ENCODE data around the gene SLC2A9. TPM values are rescaled to one million over a fixed set of nuclear protein-coding genes. Genes with fewer than 3 reads are reported as not detected.

Gene SLC2A9
- polyA plus RNA-seq, 3 donors from 2014 or later = 1.4 to 2.3 TPM; not detected in 1

GRCh38 chr4:9944431-9945425, 76.6 kb downstream of the SLC2A9 start:
- peaks cover 0 to 2% (median 1%) of the 10 kb centered on the region in 3 donors for H3K27me3 Mint-ChIP-seq (ENCODE audit: low read depth in 3 of 3)
- no peaks in the 10 kb centered on the region for H3K4me1 Mint-ChIP-seq
- H3K27ac Mint-ChIP-seq = no peak overlapping the region
- no peaks in the 10 kb centered on the region for H3K36me3 Mint-ChIP-seq
- H3K9me3 Mint-ChIP-seq = no peaks in the 10 kb centered on the region
- H3K4me3 Mint-ChIP-seq = no peak overlapping the region
- DNase-seq = no peak

GRCh38 chr4:9943761-9944160, 77.5 kb downstream of the SLC2A9 start:
- no peak for DNase-seq
- Mint-ChIP-seq H3K4me3 (no peak overlapping the region), H3K36me3 (no peaks in the 10 kb centered on the region), H3K9me3 (no peaks in the 10 kb centered on the region), H3K27me3 (ENCODE audit: low read depth in 3 of 3) (peaks cover 0 to 1% (median 0%) of the 10 kb centered on the region in 3 donors), H3K4me1 (no peaks in the 10 kb centered on the region), H3K27ac (no peak overlapping the region)

- Mint-ChIP-seq H3K27ac (no peak overlapping the region), H3K27me3 (ENCODE audit: low read depth in 3 of 3) (peaks cover 0 to 1% (median 0%) of the 10 kb centered on the region in 3 donors), H3K9me3 (no peaks in the 10 kb centered on the region), H3K36me3 (no peaks in the 10 kb centered on the region), H3K4me3 (no peak overlapping the region), H3K4me1 (no peaks in the 10 kb centered on the region)
- DNase-seq = no peak
These were observed 78.2 kb downstream of the SLC2A9 start for GRCh38 chr4:9942921-9943600.

GRCh38 chr4:9942139-9942538, 79.2 kb downstream of the SLC2A9 start:
- H3K36me3 Mint-ChIP-seq = no peaks in the 10 kb centered on the region
- no peak overlapping the region for H3K4me3 Mint-ChIP-seq
- peaks cover 0 to 1% (median 0%) of the 10 kb centered on the region in 3 donors for H3K27me3 Mint-ChIP-seq (ENCODE audit: low read depth in 3 of 3)
- DNase-seq = no peak
- H3K27ac Mint-ChIP-seq = no peak overlapping the region
- no peaks in the 10 kb centered on the region for H3K4me1 Mint-ChIP-seq
- H3K9me3 Mint-ChIP-seq = no peaks in the 10 kb centered on the region

- H3K36me3 Mint-ChIP-seq = no peaks in the 10 kb centered on the region
- no peaks in the 10 kb centered on the region for H3K9me3 Mint-ChIP-seq
- H3K4me3 Mint-ChIP-seq = no peak overlapping the region
- H3K4me1 Mint-ChIP-seq = no peaks in the 10 kb centered on the region
- H3K27ac Mint-ChIP-seq = no peak overlapping the region
- H3K27me3 Mint-ChIP-seq (ENCODE audit: low read depth in 3 of 3) = peaks cover 0 to 1% (median 0%) of the 10 kb centered on the region in 3 donors
- no peak for DNase-seq
These were observed 81.3 kb downstream of the SLC2A9 start for GRCh38 chr4:9940041-9940440.

- no peak overlapping the region for H3K4me3 Mint-ChIP-seq
- H3K9me3 Mint-ChIP-seq = no peaks in the 10 kb centered on the region
- no peaks in the 10 kb centered on the region for H3K4me1 Mint-ChIP-seq
- no peaks in the 10 kb centered on the region for H3K36me3 Mint-ChIP-seq
- H3K27me3 Mint-ChIP-seq (ENCODE audit: low read depth in 3 of 3) = peaks cover 0 to 1% (median 0%) of the 10 kb centered on the region in 3 donors
- no peak for DNase-seq
- no peak overlapping the region for H3K27ac Mint-ChIP-seq
These were observed 82.4 kb downstream of the SLC2A9 start for GRCh38 chr4:9938933-9939332.

GRCh38 chr4:9937078-9937477, 84.2 kb downstream of the SLC2A9 start:
- no peak for DNase-seq
- Mint-ChIP-seq H3K36me3 (no peaks in the 10 kb centered on the region), H3K27ac (no peak overlapping the region), H3K4me1 (no peaks in the 10 kb centered on the region), H3K9me3 (no peaks in the 10 kb centered on the region), H3K4me3 (no peak overlapping the region), H3K27me3 (ENCODE audit: low read depth in 3 of 3) (peaks cover 0 to 1% (median 0%) of the 10 kb centered on the region in 3 donors)

GRCh38 chr4:9936129-9936644, 85.1 kb downstream of the SLC2A9 start:
- Mint-ChIP-seq H3K4me1 (no peaks in the 10 kb centered on the region), H3K27me3 (ENCODE audit: low read depth in 3 of 3) (peaks cover 0 to under 1% (median 0%) of the 10 kb centered on the region in 3 donors), H3K4me3 (no peak overlapping the region), H3K27ac (no peak overlapping the region), H3K36me3 (no peaks in the 10 kb centered on the region), H3K9me3 (no peaks in the 10 kb centered on the region)
- no peak for DNase-seq

- Mint-ChIP-seq H3K27ac (no peak overlapping the region), H3K4me1 (no peaks in the 10 kb centered on the region), H3K9me3 (no peaks in the 10 kb centered on the region), H3K27me3 (ENCODE audit: low read depth in 3 of 3) (no peaks in the 10 kb centered on the region), H3K4me3 (no peak overlapping the region), H3K36me3 (no peaks in the 10 kb centered on the region)
- no peak for DNase-seq
These were observed 87.3 kb downstream of the SLC2A9 start for GRCh38 chr4:9933956-9934355.

GRCh38 chr4:9933184-9933583, 88.1 kb downstream of the SLC2A9 start:
- H3K9me3 Mint-ChIP-seq = no peaks in the 10 kb centered on the region
- no peak overlapping the region for H3K27ac Mint-ChIP-seq
- DNase-seq = no peak
- no peaks in the 10 kb centered on the region for H3K4me1 Mint-ChIP-seq
- no peaks in the 10 kb centered on the region for H3K36me3 Mint-ChIP-seq
- no peak overlapping the region for H3K4me3 Mint-ChIP-seq
- H3K27me3 Mint-ChIP-seq (ENCODE audit: low read depth in 3 of 3) = no peaks in the 10 kb centered on the region

- H3K9me3 Mint-ChIP-seq = no peaks in the 10 kb centered on the region
- no peak for DNase-seq
- H3K36me3 Mint-ChIP-seq = no peaks in the 10 kb centered on the region
- H3K4me1 Mint-ChIP-seq = no peaks in the 10 kb centered on the region
- no peak overlapping the region for H3K4me3 Mint-ChIP-seq
- H3K27me3 Mint-ChIP-seq (ENCODE audit: low read depth in 3 of 3) = no peaks in the 10 kb centered on the region
- H3K27ac Mint-ChIP-seq = no peak overlapping the region
These were observed 88.5 kb downstream of the SLC2A9 start for GRCh38 chr4:9932771-9933170.

- no peaks in the 10 kb centered on the region for H3K27me3 Mint-ChIP-seq (ENCODE audit: low read depth in 3 of 3)
These were observed 90.2 kb downstream of the SLC2A9 start for GRCh38 chr4:9931146-9931545.

GRCh38 chr4:9929111-9929510, 92.2 kb downstream of the SLC2A9 start:
- no peak overlapping the region for H3K4me3 Mint-ChIP-seq
- H3K27me3 Mint-ChIP-seq (ENCODE audit: low read depth in 3 of 3) = peaks cover 0 to 4% (median 0%) of the 10 kb centered on the region in 3 donors
- H3K27ac Mint-ChIP-seq = no peak overlapping the region
- H3K36me3 Mint-ChIP-seq = no peaks in the 10 kb centered on the region
- no peaks in the 10 kb centered on the region for H3K4me1 Mint-ChIP-seq
- DNase-seq = no peak
- no peaks in the 10 kb centered on the region for H3K9me3 Mint-ChIP-seq

More at GRCh38 chr4:9931146-9931545, 90.2 kb downstream of the SLC2A9 start:
- no peak for DNase-seq
- Mint-ChIP-seq H3K4me3 (no peak overlapping the region), H3K27ac (no peak overlapping the region), H3K9me3 (no peaks in the 10 kb centered on the region), H3K4me1 (no peaks in the 10 kb centered on the region), H3K36me3 (no peaks in the 10 kb centered on the region)

All from immature natural killer cell (primary cell).